ENCODE data around the gene ST3GAL3.

DNA sequence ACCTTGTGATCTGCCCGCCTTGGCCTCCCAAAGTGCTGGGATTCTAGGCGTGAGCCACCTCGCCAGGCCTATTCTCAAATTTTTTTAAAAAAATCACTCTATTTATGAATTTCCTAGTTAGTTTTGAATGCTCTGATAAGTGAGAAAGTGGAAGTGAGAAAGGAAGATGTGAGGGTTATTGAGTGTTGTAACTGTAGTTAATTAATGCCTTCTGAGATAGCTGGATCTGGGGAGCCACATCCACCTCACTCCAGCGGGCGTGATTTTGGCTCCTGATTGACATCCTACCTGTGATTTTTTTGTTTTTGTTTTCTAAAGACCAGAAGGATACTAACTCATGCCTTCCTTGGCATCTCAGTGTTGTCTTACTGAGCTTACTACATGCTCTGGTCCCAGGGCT, 65.6 kb downstream of the ST3GAL3 start:
- TF ChIP-seq, protein P1, sequence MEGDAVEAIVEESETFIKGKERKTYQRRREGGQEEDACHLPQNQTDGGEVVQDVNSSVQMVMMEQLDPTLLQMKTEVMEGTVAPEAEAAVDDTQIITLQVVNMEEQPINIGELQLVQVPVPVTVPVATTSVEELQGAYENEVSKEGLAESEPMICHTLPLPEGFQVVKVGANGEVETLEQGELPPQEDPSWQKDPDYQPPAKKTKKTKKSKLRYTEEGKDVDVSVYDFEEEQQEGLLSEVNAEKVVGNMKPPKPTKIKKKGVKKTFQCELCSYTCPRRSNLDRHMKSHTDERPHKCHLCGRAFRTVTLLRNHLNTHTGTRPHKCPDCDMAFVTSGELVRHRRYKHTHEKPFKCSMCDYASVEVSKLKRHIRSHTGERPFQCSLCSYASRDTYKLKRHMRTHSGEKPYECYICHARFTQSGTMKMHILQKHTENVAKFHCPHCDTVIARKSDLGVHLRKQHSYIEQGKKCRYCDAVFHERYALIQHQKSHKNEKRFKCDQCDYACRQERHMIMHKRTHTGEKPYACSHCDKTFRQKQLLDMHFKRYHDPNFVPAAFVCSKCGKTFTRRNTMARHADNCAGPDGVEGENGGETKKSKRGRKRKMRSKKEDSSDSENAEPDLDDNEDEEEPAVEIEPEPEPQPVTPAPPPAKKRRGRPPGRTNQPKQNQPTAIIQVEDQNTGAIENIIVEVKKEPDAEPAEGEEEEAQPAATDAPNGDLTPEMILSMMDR (IDR thresholded peaks at IDR 0.05): no peak
- no peak for TF ChIP-seq POLR2A (IDR thresholded peaks at IDR 0.05)

Data from uterus (tissue), 2 donors.